Measurements from ENCODE around the gene SH2D3A. TPM values are rescaled to one million over a fixed set of nuclear protein-coding genes. Genes with fewer than 3 reads are reported as not detected.

SH2D3A gene
- total and polyA plus RNA-seq, 2 donors (not counting 3 experiments of a cell fraction or from before 2014, with no cell fraction given): 0.04 to 0.53 TPM

- DNase-seq (ENCODE audit: low read depth, low spot score) (no peak), FAIRE-seq (no peak)
- Histone ChIP-seq H2AFZ (ENCODE audit: low read depth, low read length) (no peak overlapping the region), H4K20me1 (replicated peaks; ENCODE audit: control insufficient read depth, extremely low read depth, insufficient read depth, low read length) (no peaks in the 10 kb centered on the region), H3K79me2 (ENCODE audit: control insufficient read depth, insufficient read depth, low read length) (no peaks in the 10 kb centered on the region), H3K27me3 (ENCODE audit: control insufficient read depth in 2 of 2, insufficient read depth in 2 of 2, low read length in 2 of 2) (no peaks in the 10 kb centered on the region), H3K9ac (replicated peaks; ENCODE audit: extremely low read depth, insufficient read depth, low read length) (no peak overlapping the region), H3K4me2 (ENCODE audit: insufficient read depth, low read length) (no peak overlapping the region), H3K9me3 (replicated peaks; ENCODE audit: control insufficient read depth, insufficient read depth, low read length) (no peaks in the 10 kb centered on the region), H3K4me1 (ENCODE audit: control insufficient read depth, extremely low read depth, insufficient read depth, low read length) (peaks cover 6% of the 10 kb centered on the region), H3K36me3 (ENCODE audit: control insufficient read depth in 2 of 2, extremely low read depth in 1 of 2, insufficient read depth in 2 of 2, low read length in 2 of 2) (no peaks in the 10 kb centered on the region), H3K9me1 (replicated peaks; ENCODE audit: control insufficient read depth, extremely low read depth, insufficient read depth, low read length) (no peaks in the 10 kb centered on the region), H3K4me3 (replicated peaks in 1 of 3; ENCODE audit: insufficient read depth in 1 of 3, low read depth in 1 of 3, low read length in 3 of 3) (no peak overlapping the region), H3K27ac (ENCODE audit: insufficient read depth, low read depth, low read length) (no peak overlapping the region)
- dilution Hi-C loops (cut with MboI; ENCODE audit: extremely low pct_ligation_motif_present, low sequenced_read_pairs): no loop called here
- intact Hi-C loops (cut with micrococcal nuclease): no loop called here
- TF ChIP-seq EZH2 (IDR thresholded peaks at IDR 0.05; ENCODE audit: borderline replicate concordance, low read depth, low read length, severe bottlenecking) (no peak), POLR2A (IDR thresholded peaks at IDR 0.05; ENCODE audit: low read depth, low read length) (no peak), MYC (IDR thresholded peaks at IDR 0.05; ENCODE audit: low read depth, low read length) (no peak), FOS (IDR thresholded peaks at IDR 0.05; ENCODE audit: borderline replicate concordance, insufficient read depth, low read length) (no peak), POLR2AphosphoS5 (IDR thresholded peaks at IDR 0.05; ENCODE audit: insufficient read depth, low read depth, low read length) (no peak)
- no TSS peak for BruUV-seq (replicated peaks)
- ChIA-PET CTCF (no interaction called here), POLR2A (no interaction called here)
Measured at GRCh38 chr19:6807291-6807690, 40.1 kb upstream of the SH2D3A start.

DNA sequence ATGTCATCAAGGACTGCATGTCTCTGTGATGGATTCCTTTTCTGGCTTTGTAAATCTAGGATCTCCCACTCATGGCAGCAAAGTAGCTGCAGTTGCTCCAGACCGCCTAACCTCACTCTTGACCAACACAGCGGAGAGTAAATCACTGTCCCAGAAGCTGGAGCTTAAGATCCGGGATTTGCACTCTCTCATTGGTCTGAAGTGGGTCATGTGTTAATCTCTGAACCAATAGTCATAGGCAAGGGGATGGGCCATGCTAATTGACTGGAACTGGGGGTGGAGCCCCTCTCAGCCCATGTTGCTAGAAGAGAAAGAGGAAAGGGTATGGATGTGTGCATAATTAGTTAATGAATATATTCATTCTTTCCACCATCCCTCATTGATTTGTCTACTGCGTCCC is 39.3 kb upstream of the SH2D3A start:
- dilution Hi-C loops (cut with MboI; ENCODE audit: extremely low pct_ligation_motif_present, low sequenced_read_pairs): no loop called here
- Histone ChIP-seq H3K4me3 (replicated peaks in 1 of 3; ENCODE audit: insufficient read depth in 1 of 3, low read depth in 1 of 3, low read length in 3 of 3) (no peak overlapping the region), H3K36me3 (ENCODE audit: control insufficient read depth in 2 of 2, extremely low read depth in 1 of 2, insufficient read depth in 2 of 2, low read length in 2 of 2) (no peaks in the 10 kb centered on the region), H3K9me3 (replicated peaks; ENCODE audit: control insufficient read depth, insufficient read depth, low read length) (no peaks in the 10 kb centered on the region), H4K20me1 (replicated peaks; ENCODE audit: control insufficient read depth, extremely low read depth, insufficient read depth, low read length) (no peaks in the 10 kb centered on the region), H3K9ac (replicated peaks; ENCODE audit: extremely low read depth, insufficient read depth, low read length) (no peak overlapping the region), H3K4me1 (ENCODE audit: control insufficient read depth, extremely low read depth, insufficient read depth, low read length) (peaks cover 12% of the 10 kb centered on the region), H2AFZ (ENCODE audit: low read depth, low read length) (no peak overlapping the region), H3K79me2 (ENCODE audit: control insufficient read depth, insufficient read depth, low read length) (no peaks in the 10 kb centered on the region), H3K27me3 (ENCODE audit: control insufficient read depth in 2 of 2, insufficient read depth in 2 of 2, low read length in 2 of 2) (no peaks in the 10 kb centered on the region), H3K27ac (ENCODE audit: insufficient read depth, low read depth, low read length) (no peak overlapping the region), H3K4me2 (ENCODE audit: insufficient read depth, low read length) (no peak overlapping the region), H3K9me1 (replicated peaks; ENCODE audit: control insufficient read depth, extremely low read depth, insufficient read depth, low read length) (no peaks in the 10 kb centered on the region)
- no peak for TF ChIP-seq FOS (IDR thresholded peaks at IDR 0.05; ENCODE audit: borderline replicate concordance, insufficient read depth, low read length)
- no peak for TF ChIP-seq POLR2A (IDR thresholded peaks at IDR 0.05; ENCODE audit: low read depth, low read length)
- TF ChIP-seq GATA2 (IDR thresholded peaks at IDR 0.05; ENCODE audit: insufficient read depth, insufficient read length, low read depth, low read length): no peak
- TF ChIP-seq EZH2 (IDR thresholded peaks at IDR 0.05; ENCODE audit: borderline replicate concordance, low read depth, low read length, severe bottlenecking): no peak
- no peak for TF ChIP-seq CTCF (IDR thresholded peaks at IDR 0.05; ENCODE audit: extremely low read depth in 1 of 2, insufficient read depth in 1 of 2, low read depth in 1 of 2, low read length in 2 of 2)
- no peak for TF ChIP-seq JUN (IDR thresholded peaks at IDR 0.05; ENCODE audit: borderline replicate concordance, insufficient read depth, insufficient read length, low read depth)
- TF ChIP-seq MYC (IDR thresholded peaks at IDR 0.05; ENCODE audit: low read depth, low read length): no peak
- TF ChIP-seq POLR2AphosphoS5 (IDR thresholded peaks at IDR 0.05; ENCODE audit: insufficient read depth, low read depth, low read length): no peak
- TF ChIP-seq MAX (IDR thresholded peaks at IDR 0.05; ENCODE audit: insufficient read depth, insufficient read length): no peak
- no TSS peak for BruUV-seq (replicated peaks)
- no peak for FAIRE-seq
- intact Hi-C loops (cut with micrococcal nuclease): no loop called here
- ChIA-PET CTCF (no interaction called here), POLR2A (no interaction called here)
- DNase-seq (ENCODE audit: low read depth, low spot score): no peak
